HG03175 (cell line): ENCODE data around the gene HOXD12.

Experiments used
- ATAC-seq: cut with Tn5 transposase; IDR thresholded peaks from one replicate; pipeline ENCODE4 v1.9.1; 2021; ENCODE audit warnings: mild to moderate bottlenecking, moderate library complexity; ENCODE audit not compliant: unreplicated experiment

HOXD12 gene

GRCh38 chr2:176130957-176131847, 31.6 kb downstream of the HOXD12 start:
- no peak for ATAC-seq

GRCh38 chr2:176131848-176132158, 32.2 kb downstream of the HOXD12 start:
- no peak for ATAC-seq

GRCh38 chr2:176132205-176133171, 32.9 kb downstream of the HOXD12 start:
- no peak for ATAC-seq

GRCh38 chr2:176133389-176133788, 33.8 kb downstream of the HOXD12 start:
- ATAC-seq: no peak

- no peak for ATAC-seq
Observed at GRCh38 chr2:176134035-176134434, 34.4 kb downstream of the HOXD12 start.

- ATAC-seq: no peak
Observed at GRCh38 chr2:176135035-176135440, 35.4 kb downstream of the HOXD12 start.

GRCh38 chr2:176136374-176137251, 37.0 kb downstream of the HOXD12 start:
- no peak for ATAC-seq

- ATAC-seq: no peak
Observed at GRCh38 chr2:176137252-176137580, 37.6 kb downstream of the HOXD12 start.

GRCh38 chr2:176137906-176138305, 38.3 kb downstream of the HOXD12 start:
- ATAC-seq: no peak

- ATAC-seq: no peak
Observed at GRCh38 chr2:176138526-176138922, 38.9 kb downstream of the HOXD12 start.

GRCh38 chr2:176138923-176139660, 39.5 kb downstream of the HOXD12 start:
- ATAC-seq: no peak

- no peak for ATAC-seq
Observed at GRCh38 chr2:176139661-176140512, 40.3 kb downstream of the HOXD12 start.

GRCh38 chr2:176140513-176141317, 41.1 kb downstream of the HOXD12 start:
- ATAC-seq: peak; percentile 89

GRCh38 chr2:176142281-176142680, 42.7 kb downstream of the HOXD12 start:
- no peak for ATAC-seq

- no peak for ATAC-seq
Observed at GRCh38 chr2:176145085-176145969, 45.7 kb downstream of the HOXD12 start.

GRCh38 chr2:176146101-176146500, 46.5 kb downstream of the HOXD12 start:
- ATAC-seq: no peak

- ATAC-seq: no peak
Observed at GRCh38 chr2:176146645-176147044, 47.0 kb downstream of the HOXD12 start.
